Mesenchymal stem cell (in vitro differentiated cells and primary cell): Measurements from ENCODE around the gene CATSPERE.
"Not testable (repeated sequence)": the region's sequence is repeated elsewhere in the genome, so short reads cannot be mapped to it uniquely, and the experiment has no call there.

Experiments used
- DNase-seq: peaks from one replicate; pipeline ENCODE4 v3.0.0-alpha.2; 2013
- H2AFZ ChIP-seq: one replicate; pipeline ENCODE4 v1.6.1; 2013; ENCODE audit warnings: low read depth, mild to moderate bottlenecking, control low read depth, inconsistent platforms, low read length, moderate library complexity
- H2AK5ac ChIP-seq: 2 replicates; pipeline ENCODE4 v1.6.1; 2013; ENCODE audit warnings: low read length, moderate library complexity, mild to moderate bottlenecking, inconsistent platforms; ENCODE audit not compliant: severe bottlenecking
- H2BK120ac ChIP-seq: one replicate; pipeline ENCODE4 v1.6.1; 2013; ENCODE audit warnings: low read depth, mild to moderate bottlenecking, inconsistent platforms, low read length, moderate library complexity
- H2BK12ac ChIP-seq, 2 experiments: one replicate each; pipeline ENCODE4 v1.6.1; 2013; ENCODE audit warnings: inconsistent platforms in 2 of 2, low read length in 2 of 2, mild to moderate bottlenecking in 2 of 2, moderate library complexity in 2 of 2, control low read depth in 1 of 2
- H2BK15ac ChIP-seq: one replicate; pipeline ENCODE4 v1.6.1; 2013; ENCODE audit warnings: mild to moderate bottlenecking, low read depth, inconsistent platforms; ENCODE audit not compliant: poor library complexity, severe bottlenecking
- H2BK5ac ChIP-seq: 2 replicates; pipeline ENCODE4 v1.6.1; 2013; ENCODE audit warnings: low read depth, mild to moderate bottlenecking, low read length, control low read depth, inconsistent platforms; ENCODE audit not compliant: poor library complexity, severe bottlenecking
- H3K14ac ChIP-seq, 2 experiments: one replicate each; pipeline ENCODE4 v1.6.1; 2013; ENCODE audit warnings: inconsistent platforms in 2 of 2, low read length in 2 of 2, control low read depth in 1 of 2, mild to moderate bottlenecking in 1 of 2, moderate library complexity in 1 of 2
- H3K18ac ChIP-seq, 2 experiments: one replicate each; pipeline ENCODE4 v1.6.1; 2013; ENCODE audit warnings: inconsistent platforms in 2 of 2, low read length in 2 of 2, control low read depth in 1 of 2, low read depth in 1 of 2, mild to moderate bottlenecking in 1 of 2
- H3K23ac ChIP-seq, 2 experiments: one replicate each; pipeline ENCODE4 v1.6.1; 2013; ENCODE audit warnings: inconsistent platforms in 2 of 2, low read length in 2 of 2, mild to moderate bottlenecking in 2 of 2, moderate library complexity in 2 of 2, control low read depth in 1 of 2
- H3K27ac ChIP-seq: 2 replicates; pipeline ENCODE4 v1.5.1; 2013; ENCODE audit warnings: mild to moderate bottlenecking, moderate library complexity, low read length, control low read depth, inconsistent platforms; ENCODE audit not compliant: poor library complexity, severe bottlenecking
- H3K27me3 ChIP-seq, 2 experiments: 2 replicates each; pipeline versions ENCODE4 v1.6.1 to v1.7.0; 2013; ENCODE audit warnings: low read length in 2 of 2, mild to moderate bottlenecking in 2 of 2, moderate library complexity in 2 of 2, control low read depth in 1 of 2, inconsistent platforms in 1 of 2; ENCODE audit not compliant: control insufficient read depth in 1 of 2, insufficient read depth in 1 of 2
- H3K36me3 ChIP-seq, 2 experiments: 2 replicates each; pipeline versions ENCODE4 v1.6.1 to v1.7.0; 2013; ENCODE audit warnings: low read length in 2 of 2, control low read depth in 1 of 2, inconsistent platforms in 1 of 2, low read depth in 1 of 2, mild to moderate bottlenecking in 1 of 2; ENCODE audit not compliant: insufficient read depth in 2 of 2, control insufficient read depth in 1 of 2
- H3K4ac ChIP-seq, 2 experiments: one replicate each; pipeline ENCODE4 v1.6.1; 2013; ENCODE audit warnings: inconsistent platforms in 2 of 2, low read length in 2 of 2, mild to moderate bottlenecking in 2 of 2, moderate library complexity in 2 of 2, control low read depth in 1 of 2, low read depth in 1 of 2
- H3K4me1 ChIP-seq: 2 replicates; pipeline ENCODE4 v1.6.1; 2013; ENCODE audit warnings: low read depth, low read length, control low read depth; ENCODE audit not compliant: control insufficient read depth, insufficient read depth
- H3K4me2 ChIP-seq: 2 replicates; pipeline ENCODE4 v1.6.1; 2013; ENCODE audit warnings: low read length, mild to moderate bottlenecking, inconsistent platforms; ENCODE audit not compliant: poor library complexity, severe bottlenecking
- H3K4me3 ChIP-seq, 2 experiments: 2 replicates each; pipeline versions ENCODE4 v1.5.1 to v1.7.0; 2013; ENCODE audit warnings: low read length in 2 of 2, mild to moderate bottlenecking in 2 of 2, control low read depth in 1 of 2, low read depth in 1 of 2; ENCODE audit not compliant: insufficient read depth in 1 of 2
- H3K79me1 ChIP-seq: replicated peaks from 2 replicates; pipeline ENCODE4 v1.6.1; 2013; ENCODE audit warnings: mild to moderate bottlenecking, control low read depth, low read length, inconsistent platforms; ENCODE audit not compliant: poor library complexity, severe bottlenecking
- H3K9ac ChIP-seq: 2 replicates; pipeline ENCODE4 v1.7.0; 2013; ENCODE audit warnings: mild to moderate bottlenecking, low read length, moderate library complexity
- H3K9me3 ChIP-seq: 2 replicates; pipeline ENCODE4 v1.7.0; 2013; ENCODE audit warnings: mild to moderate bottlenecking, low read length; ENCODE audit not compliant: control insufficient read depth
- H4K8ac ChIP-seq: one replicate; pipeline ENCODE4 v1.6.1; 2013; ENCODE audit warnings: inconsistent platforms, mild to moderate bottlenecking, low read length, moderate library complexity
- H4K91ac ChIP-seq: one replicate; pipeline ENCODE4 v1.6.1; 2013; ENCODE audit warnings: mild to moderate bottlenecking, low read length, inconsistent platforms
- WGBS: methylation state at CpG from one replicate; pipeline ENCODE4 v1.1.7; 2013; ENCODE audit warnings: mixed read lengths; 5-methylcytosine and 5-hydroxymethylcytosine counted together

CATSPERE gene

GRCh38 chr1:244664353-244664752 lies 203.3 kb downstream of the CATSPERE start:
- no peak overlapping the region for H4K91ac ChIP-seq
- no peak overlapping the region for H2AK5ac ChIP-seq
- H3K4me2 ChIP-seq = no peak overlapping the region
- no peak overlapping the region for H2BK120ac ChIP-seq
- H3K4me3 ChIP-seq = no peak overlapping the region
- H3K4ac ChIP-seq = no peak overlapping the region
- H2AFZ ChIP-seq = no peak overlapping the region
- H3K79me1 ChIP-seq = peaks cover 17% of the 10 kb centered on the region
- H3K14ac ChIP-seq = no peak overlapping the region
- H4K8ac ChIP-seq = no peak overlapping the region
- no peaks in the 10 kb centered on the region for H3K9me3 ChIP-seq
- no peak overlapping the region for H3K27ac ChIP-seq
- no peak overlapping the region for H2BK12ac ChIP-seq
- H2BK15ac ChIP-seq = no peak overlapping the region
- H3K18ac ChIP-seq = no peak overlapping the region
- no peak overlapping the region for H3K23ac ChIP-seq
- H3K27me3 ChIP-seq = no peaks in the 10 kb centered on the region
- H3K4me1 ChIP-seq = peaks cover 1% of the 10 kb centered on the region
- H2BK5ac ChIP-seq = no peak overlapping the region
- H3K9ac ChIP-seq = no peak overlapping the region
- peaks cover 0 to 5% of the 10 kb centered on the region in 2 experiments for H3K36me3 ChIP-seq
- no peak for DNase-seq
- 90% methylated on average over 3 of the region's 3 CpGs for WGBS

- Histone ChIP-seq H4K8ac (no peak overlapping the region), H2BK120ac (no peak overlapping the region), H3K79me1 (peaks cover 18% of the 10 kb centered on the region), H2BK5ac (no peak overlapping the region), H3K4me1 (peaks cover 1% of the 10 kb centered on the region), H2BK15ac (no peak overlapping the region), H3K27ac (no peak overlapping the region), H3K14ac (no peak overlapping the region), H2BK12ac (no peak overlapping the region), H3K4me2 (peak overlapping the region; percentile 37), H3K4ac (no peak overlapping the region), H3K36me3 (peaks cover 0 to 4% of the 10 kb centered on the region in 2 experiments), H2AFZ (no peak overlapping the region), H3K9me3 (no peaks in the 10 kb centered on the region), H3K27me3 (no peaks in the 10 kb centered on the region), H3K4me3 (no peak overlapping the region), H3K9ac (peak overlapping the region; percentile 12), H2AK5ac (no peak overlapping the region), H3K23ac (no peak overlapping the region), H3K18ac (no peak overlapping the region), H4K91ac (no peak overlapping the region)
- DNase-seq = peak; percentile 79
- WGBS = 13% methylated on average over 4 of the region's 4 CpGs
These were observed 204.7 kb downstream of the CATSPERE start for GRCh38 chr1:244665771-244666217.

GRCh38 chr1:244666672-244667418 lies 205.8 kb downstream of the CATSPERE start:
- not testable (repeated sequence) for H4K8ac ChIP-seq, H3K4me1 ChIP-seq, H2BK5ac ChIP-seq, H3K23ac ChIP-seq, H3K4ac ChIP-seq, H2BK120ac ChIP-seq, H3K27ac ChIP-seq, H2AFZ ChIP-seq, H3K9me3 ChIP-seq, H3K4me2 ChIP-seq, H3K14ac ChIP-seq, H3K4me3 ChIP-seq, H2BK12ac ChIP-seq, H2AK5ac ChIP-seq, H3K36me3 ChIP-seq, DNase-seq, H4K91ac ChIP-seq, H3K18ac ChIP-seq, H3K9ac ChIP-seq, H3K27me3 ChIP-seq, H2BK15ac ChIP-seq
- H3K79me1 ChIP-seq = peaks cover 22% of the 10 kb centered on the region
- WGBS = 98% methylated on average over 6 of the region's 6 CpGs

- Histone ChIP-seq H3K18ac (no peak overlapping the region), H4K8ac (no peak overlapping the region), H3K27ac (no peak overlapping the region), H4K91ac (no peak overlapping the region), H3K9ac (no peak overlapping the region), H2BK120ac (no peak overlapping the region), H3K79me1 (peaks cover 24% of the 10 kb centered on the region), H2AK5ac (no peak overlapping the region), H3K4me3 (no peak overlapping the region), H3K14ac (no peak overlapping the region), H3K36me3 (peaks cover 0 to 4% of the 10 kb centered on the region in 2 experiments), H2BK12ac (no peak overlapping the region), H2BK15ac (no peak overlapping the region), H3K27me3 (no peaks in the 10 kb centered on the region), H2AFZ (peak overlapping the region; percentile 63), H3K4me2 (no peak overlapping the region), H3K9me3 (no peaks in the 10 kb centered on the region), H2BK5ac (no peak overlapping the region), H3K23ac (no peak overlapping the region), H3K4ac (no peak overlapping the region), H3K4me1 (peaks cover 1% of the 10 kb centered on the region)
- 100% methylated on average over 1 of the region's 2 CpGs for WGBS
- no peak for DNase-seq
These were observed 206.7 kb downstream of the CATSPERE start for GRCh38 chr1:244667797-244668196.
